IMR-90 (cell line): ENCODE data around the gene TRMT2A. TPM values are rescaled to one million over a fixed set of nuclear protein-coding genes. Genes with fewer than 3 reads are reported as not detected.

Experiments
- ATAC-seq: fragments of 200-7000 bp; cut with Tn5 transposase; 2 replicates; pipeline ENCODE4 v1.9.1; 2020; ENCODE audit warnings: low read depth, mild to moderate bottlenecking, moderate library complexity
- BruUV-seq: library from RNA; stranded (reverse); fragments of 400-500 nt; replicated peaks from 2 replicates; lab custom pipeline; 2021; lab: Mats Ljungman, UMichigan
- CTCF ChIA-PET: fragments of 300-600 bp; formaldehyde crosslinking; extraction: SDS; loops from one replicate; lab custom pipeline; 2021; ENCODE audit warnings: antibody characterized with exemption; lab: Yijun Ruan, JAX
- POLR2A ChIA-PET: fragments of 300-600 bp; sonication (Branson Sonifier 250); formaldehyde crosslinking; loops from one replicate; lab custom pipeline; 2022; ENCODE audit warnings: antibody characterized with exemption; ENCODE audit not compliant: unreplicated experiment; lab: Charles Lee
- DNase-seq: peaks from one replicate; pipeline ENCODE4 v3.0.0; 2013
- H2AFZ ChIP-seq: replicated peaks from 2 replicates; pipeline ENCODE3; 2013; ENCODE audit warnings: low read length, mild to moderate bottlenecking; ENCODE audit not compliant: poor library complexity
- H2AK5ac ChIP-seq: 2 replicates; pipeline ENCODE4 v1.6.1; 2013; ENCODE audit warnings: low read depth, low read length, inconsistent platforms
- H2AK9ac ChIP-seq: replicated peaks from 2 replicates; pipeline ENCODE3; 2013; ENCODE audit warnings: mild to moderate bottlenecking, low read depth, low read length, moderate library complexity; ENCODE audit not compliant: poor library complexity
- H2BK120ac ChIP-seq: 2 replicates; pipeline ENCODE4 v1.6.1; 2013; ENCODE audit warnings: low read depth, low read length, inconsistent platforms
- H2BK15ac ChIP-seq: 3 replicates; pipeline ENCODE4 v1.6.1; 2013; ENCODE audit warnings: low read depth, low read length, inconsistent platforms
- H2BK20ac ChIP-seq: 2 replicates; pipeline ENCODE4 v1.6.1; 2013; ENCODE audit warnings: low read depth, mild to moderate bottlenecking, inconsistent platforms, low read length, moderate library complexity
- H2BK5ac ChIP-seq: 2 replicates; pipeline ENCODE4 v1.6.1; 2013; ENCODE audit warnings: mild to moderate bottlenecking, low read depth, low read length, inconsistent platforms; ENCODE audit not compliant: poor library complexity, severe bottlenecking
- H3K14ac ChIP-seq: replicated peaks from 2 replicates; pipeline ENCODE4 v1.6.1; 2013; ENCODE audit warnings: low read depth, low read length, inconsistent platforms
- H3K18ac ChIP-seq: 2 replicates; pipeline ENCODE4 v1.6.1; 2013; ENCODE audit warnings: low read depth, low read length, control low read depth
- H3K23ac ChIP-seq: 2 replicates; pipeline ENCODE4 v1.6.1; 2013; ENCODE audit warnings: low read depth, low read length, inconsistent platforms
- H3K27ac ChIP-seq: 2 replicates; pipeline ENCODE4 v1.5.1; 2013; ENCODE audit warnings: mild to moderate bottlenecking, control low read depth, low read length; ENCODE audit not compliant: insufficient read depth
- H3K27me3 ChIP-seq: 2 replicates; pipeline ENCODE4 v1.6.1; 2013; ENCODE audit warnings: low read length; ENCODE audit not compliant: control insufficient read depth, insufficient read depth
- H3K36me3 ChIP-seq: 2 replicates; pipeline ENCODE4 v1.6.1; 2013; ENCODE audit warnings: low read length, mixed read lengths; ENCODE audit not compliant: control insufficient read depth, insufficient read depth
- H3K4ac ChIP-seq: 2 replicates; pipeline ENCODE4 v1.6.1; 2013; ENCODE audit warnings: low read depth, low read length, inconsistent platforms
- H3K4me1 ChIP-seq: 2 replicates; pipeline ENCODE4 v1.6.1; 2013; ENCODE audit warnings: low read length, mixed read lengths; ENCODE audit not compliant: control insufficient read depth, insufficient read depth
- H3K4me2 ChIP-seq: 2 replicates; pipeline ENCODE4 v1.6.1; 2013; ENCODE audit warnings: low read depth, mild to moderate bottlenecking, control low read depth, low read length, moderate library complexity
- H3K4me3 ChIP-seq: 2 replicates; pipeline ENCODE4 v1.5.1; 2013; ENCODE audit warnings: low read depth, mild to moderate bottlenecking, control low read depth, low read length, moderate library complexity; ENCODE audit not compliant: insufficient read depth
- H3K56ac ChIP-seq: 2 replicates; pipeline ENCODE4 v1.6.1; 2013; ENCODE audit warnings: low read length, inconsistent platforms; ENCODE audit not compliant: insufficient read depth; ENCODE audit errors: extremely low read depth
- H3K79me1 ChIP-seq, 2 experiments: 2 replicates each; pipeline ENCODE4 v1.6.1; 2013; ENCODE audit warnings: low read length in 2 of 2, inconsistent platforms in 1 of 2, low read depth in 1 of 2
- H3K9ac ChIP-seq: 2 replicates; pipeline ENCODE4 v1.6.1; 2013; ENCODE audit warnings: low read depth, low read length, control low read depth
- H3K9me1 ChIP-seq: 2 replicates; pipeline ENCODE4 v1.6.1; 2013; ENCODE audit warnings: low read length, inconsistent platforms; ENCODE audit not compliant: insufficient read depth
- H3K9me3 ChIP-seq: 2 replicates; pipeline ENCODE4 v1.6.1; 2013; ENCODE audit warnings: low read length; ENCODE audit not compliant: control insufficient read depth, insufficient read depth
- H4K20me1 ChIP-seq: 2 replicates; pipeline ENCODE4 v1.6.1; 2013; ENCODE audit warnings: low read length, inconsistent platforms; ENCODE audit not compliant: insufficient read depth
- H4K5ac ChIP-seq: 2 replicates; pipeline ENCODE4 v1.6.1; 2013; ENCODE audit warnings: mild to moderate bottlenecking, low read depth, low read length, control low read depth
- H4K8ac ChIP-seq, 2 experiments: 2 replicates each; pipeline ENCODE4 v1.6.1; 2013; ENCODE audit warnings: low read depth in 2 of 2, low read length in 2 of 2, control low read depth in 1 of 2, inconsistent platforms in 1 of 2
- H4K91ac ChIP-seq: 2 replicates; pipeline ENCODE4 v1.6.1; 2013; ENCODE audit warnings: low read depth, low read length, inconsistent platforms; ENCODE audit not compliant: insufficient read depth
- BHLHE40 ChIP-seq: fragments of 150-350 bp; IDR thresholded peaks from 2 replicates; pipeline ENCODE4 v1.6.1; 2016; ENCODE audit warnings: mild to moderate bottlenecking, low read depth, low read length
- WGBS, 2 experiments: methylation state at CpG; one replicate each; pipeline versions ENCODE4 v1.1.5 to v1.1.7; 2013; ENCODE audit warnings: missing lambda C conversion rate in 2 of 2; ENCODE audit not compliant: insufficient read length in 1 of 2; ENCODE audit errors: extremely low coverage in 2 of 2; 5-methylcytosine and 5-hydroxymethylcytosine counted together
- dilution Hi-C: fragments of 300-500 bp; cut with HindIII; formaldehyde crosslinking; loops from one replicate; pipeline ENCODE4 v1.14.3; 2018; ENCODE audit warnings: low sequenced_read_pairs; ENCODE audit not compliant: unreplicated experiment
- in situ Hi-C: fragments of 300-500 bp; cut with MboI; formaldehyde crosslinking; loops from 3 replicates; pipeline ENCODE4 v1.14.3; 2019; ENCODE audit warnings: low sequenced_read_pairs, inconsistent platforms, mixed read lengths
- intact Hi-C: fragments of 100-400 bp; cut with micrococcal nuclease; formaldehyde crosslinking; loops from 2 replicates; pipeline ENCODE4 v1.10.0; 2022
- microRNA-seq, 2 experiments: library from miRNA; stranded (forward) in 1 of 2; unstranded in 1 of 2; fragments of 10-50 nt in 1 of 2; fragments of <30 nt in 1 of 2; gene quantifications in 1 of 2; microRNA quantifications in 1 of 2; one replicate each; pipeline versions ENCODE3 to v1.1.0; 2013 to 2020; ENCODE audit not compliant: insufficient read depth in 1 of 2, insufficient read length in 1 of 2, unreplicated experiment in 1 of 2
- polyA plus RNA-seq, 3 experiments: library from polyadenylated mRNA; depleted of rRNA; stranded (reverse); fragments of >200 nt; gene quantifications; 2 replicates each; pipeline ENCODE4 v1.2.3, GENCODE V29; 2012; ENCODE audit warnings: low replicate concordance in 1 of 3
- small RNA-seq, 5 experiments: library from RNA; depleted of rRNA; stranded (forward); fragments of <200 nt; gene quantifications; one replicate each; pipeline ENCODE3, GENCODE V24; 2012
- total RNA-seq: library from RNA; depleted of rRNA; stranded (reverse); fragments of >200 nt; gene quantifications from 2 replicates; pipeline ENCODE4 v1.2.3, GENCODE V29; 2012; rRNA removed
- TF ChIP-seq, protein P1 (sequence below): conservative IDR thresholded peaks from 2 replicates; pipeline ENCODE4 v1.5.1; 2012; ENCODE audit warnings: mild to moderate bottlenecking, low read depth, low read length, improper control_type of control experiment

TRMT2A gene
- total and polyA plus RNA-seq, 2 of the 4 experiments (the other 2 are of a cell fraction), result 22.0 to 39.1 TPM

DNA sequence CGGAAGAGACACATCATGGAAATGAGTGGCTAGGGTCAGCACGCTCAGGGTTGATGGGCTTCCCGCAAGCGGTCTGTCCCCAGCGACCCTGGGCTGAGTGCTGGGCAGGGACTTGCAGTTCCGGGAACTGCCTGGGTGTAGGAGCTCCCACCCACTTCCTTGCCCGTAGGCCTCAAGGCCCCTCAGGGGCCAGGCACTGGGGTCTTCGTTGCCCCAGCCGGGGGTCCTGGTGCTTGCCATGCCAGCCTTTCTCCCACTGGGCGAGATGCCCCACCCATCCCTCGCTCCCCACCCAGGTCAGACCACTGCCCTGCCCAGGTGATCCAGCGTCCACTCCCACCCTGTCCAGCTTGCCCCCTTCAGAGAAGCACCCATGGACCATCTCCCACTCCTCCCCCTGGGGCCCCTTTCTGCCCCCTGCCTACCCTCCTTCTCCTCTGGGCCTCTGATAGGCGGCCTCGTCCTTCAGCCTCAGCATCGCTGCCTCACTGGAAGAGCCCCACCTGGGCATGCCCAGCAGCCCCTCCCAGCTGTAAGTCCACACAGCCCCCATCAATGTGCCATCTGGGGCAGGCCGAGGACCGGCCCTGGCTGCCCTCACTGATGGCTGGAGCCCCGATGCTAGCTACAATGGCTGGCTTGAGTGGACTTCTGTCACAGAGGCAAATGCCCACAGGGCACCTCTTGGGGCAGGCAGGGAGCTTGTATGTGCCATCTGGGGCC, 54.8 kb downstream of the TRMT2A start:
- CTCF ChIA-PET, result no interaction called here
- peaks cover 5 to 8% of the 10 kb centered on the region in 2 experiments; a peak in 1 of 4 replicates for H3K79me1 ChIP-seq
- no peak overlapping the region for H2BK5ac ChIP-seq
- H3K4ac ChIP-seq, result no peak overlapping the region
- no peak overlapping the region for H3K27ac ChIP-seq
- no peak for ATAC-seq
- no peak overlapping the region for H3K14ac ChIP-seq
- no peak overlapping the region for H3K23ac ChIP-seq
- no peak overlapping the region for H2BK15ac ChIP-seq
- peaks cover 35% of the 10 kb centered on the region for H3K36me3 ChIP-seq
- H2BK20ac ChIP-seq, result no peak overlapping the region
- H2AK5ac ChIP-seq, result no peak overlapping the region
- TF ChIP-seq BHLHE40, result no peak
- TF ChIP-seq, protein P1, sequence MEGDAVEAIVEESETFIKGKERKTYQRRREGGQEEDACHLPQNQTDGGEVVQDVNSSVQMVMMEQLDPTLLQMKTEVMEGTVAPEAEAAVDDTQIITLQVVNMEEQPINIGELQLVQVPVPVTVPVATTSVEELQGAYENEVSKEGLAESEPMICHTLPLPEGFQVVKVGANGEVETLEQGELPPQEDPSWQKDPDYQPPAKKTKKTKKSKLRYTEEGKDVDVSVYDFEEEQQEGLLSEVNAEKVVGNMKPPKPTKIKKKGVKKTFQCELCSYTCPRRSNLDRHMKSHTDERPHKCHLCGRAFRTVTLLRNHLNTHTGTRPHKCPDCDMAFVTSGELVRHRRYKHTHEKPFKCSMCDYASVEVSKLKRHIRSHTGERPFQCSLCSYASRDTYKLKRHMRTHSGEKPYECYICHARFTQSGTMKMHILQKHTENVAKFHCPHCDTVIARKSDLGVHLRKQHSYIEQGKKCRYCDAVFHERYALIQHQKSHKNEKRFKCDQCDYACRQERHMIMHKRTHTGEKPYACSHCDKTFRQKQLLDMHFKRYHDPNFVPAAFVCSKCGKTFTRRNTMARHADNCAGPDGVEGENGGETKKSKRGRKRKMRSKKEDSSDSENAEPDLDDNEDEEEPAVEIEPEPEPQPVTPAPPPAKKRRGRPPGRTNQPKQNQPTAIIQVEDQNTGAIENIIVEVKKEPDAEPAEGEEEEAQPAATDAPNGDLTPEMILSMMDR, result no peak
- in situ Hi-C loops, result no loop called here
- no TSS peak for BruUV-seq
- no peaks in the 10 kb centered on the region for H3K4me1 ChIP-seq
- H2AFZ ChIP-seq, result no peak overlapping the region
- DNase-seq, result no peak
- no peak overlapping the region for H4K5ac ChIP-seq
- H3K4me3 ChIP-seq, result no peak overlapping the region
- WGBS, 2 experiments, result 91% methylated on average over 6 of the region's 18 CpGs; no CpG with 5 or more reads in 1 of the 2 experiments
- peaks cover 6% of the 10 kb centered on the region for H3K9me1 ChIP-seq
- H4K20me1 ChIP-seq, result no peaks in the 10 kb centered on the region; the same call in 1 of the 2 replicates
- no peak overlapping the region for H3K18ac ChIP-seq
- H2AK9ac ChIP-seq, result peak overlapping the region; percentile 42
- no peak overlapping the region for H3K56ac ChIP-seq
- no peak overlapping the region for H3K4me2 ChIP-seq
- POLR2A ChIA-PET, result no interaction called here
- H2BK120ac ChIP-seq, result no peak overlapping the region
- no peak overlapping the region for H3K9ac ChIP-seq
- no peaks in the 10 kb centered on the region for H3K27me3 ChIP-seq
- no peak overlapping the region for H4K8ac ChIP-seq
- intact Hi-C loops, result no loop called here
- H4K91ac ChIP-seq, result no peak overlapping the region
- H3K9me3 ChIP-seq, result no peaks in the 10 kb centered on the region
- dilution Hi-C loops, result no loop called here

Small RNA genes within 50 kb of the gene (microRNA-seq; reads per million reads assigned to microRNA genes)
- gene MIR6816 (ENCODE audit: insufficient read depth in 1 of 2, insufficient read length in 1 of 2, unreplicated experiment in 1 of 2) (0 reads per million in 2 experiments), gene RF00017 (ENCODE audit: insufficient read depth, insufficient read length) (not detected), gene RF00599 (ENCODE audit: insufficient read depth, insufficient read length) (not detected)

Small RNA genes within 50 kb of the gene (small RNA-seq; reads per million reads assigned to genes)
- 0 to 0.24 (median 0) reads per million in 5 experiments for gene MIR6816
- 0 reads per million in 5 experiments for gene RF00017
- 0 reads per million in 5 experiments for gene RF00599

Other genes starting within 250 kb of the TRMT2A start
- gene COMT, start 175.5 kb downstream of the TRMT2A start, total RNA-seq, result 175 and 202 TPM in 2 replicates
- 296 and 347 TPM in 2 replicates for gene COMT, start 175.5 kb downstream of the TRMT2A start, polyA plus RNA-seq (2012; rRNA removed)
- gene TXNRD2, start 175.4 kb downstream of the TRMT2A start, total RNA-seq, result 14.7 and 15.6 TPM in 2 replicates
- 25.7 and 28.4 TPM in 2 replicates for gene TXNRD2, start 175.4 kb downstream of the TRMT2A start, polyA plus RNA-seq (2012; rRNA removed)
- 8.6 and 12.2 TPM in 2 replicates for gene ARVCF, start 100.4 kb downstream of the TRMT2A start, total RNA-seq
- gene ARVCF, start 100.4 kb downstream of the TRMT2A start, polyA plus RNA-seq (2012; rRNA removed), result 14.1 and 18.1 TPM in 2 replicates
- 60.5 and 75.1 TPM in 2 replicates for gene TANGO2, start 96.1 kb downstream of the TRMT2A start, total RNA-seq
- 43.2 and 45.1 TPM in 2 replicates for gene TANGO2, start 96.1 kb downstream of the TRMT2A start, polyA plus RNA-seq (2012; rRNA removed)
- gene DGCR8, start 37.0 kb downstream of the TRMT2A start, total RNA-seq, result 16.7 and 22.8 TPM in 2 replicates
- 21.5 and 25.3 TPM in 2 replicates for gene DGCR8, start 37.0 kb downstream of the TRMT2A start, polyA plus RNA-seq (2012; rRNA removed)
- gene RANBP1, start 1.1 kb downstream of the TRMT2A start, total RNA-seq, result 173 and 271 TPM in 2 replicates
- gene RANBP1, start 1.1 kb downstream of the TRMT2A start, polyA plus RNA-seq (2012; rRNA removed), result 376 and 419 TPM in 2 replicates
- gene ZDHHC8, start 14.6 kb upstream of the TRMT2A start, total RNA-seq, result 2.5 and 4.4 TPM in 2 replicates
- 72.6 and 75.6 TPM in 2 replicates for gene ZDHHC8, start 14.6 kb upstream of the TRMT2A start, polyA plus RNA-seq (2012; rRNA removed)
- gene CCDC188, start 33.8 kb upstream of the TRMT2A start, total RNA-seq, result not detected in 2 replicates
- 0.10 and 0.32 TPM in 2 replicates for gene CCDC188, start 33.8 kb upstream of the TRMT2A start, polyA plus RNA-seq (2012; rRNA removed)
- gene RTN4R, start 151.1 kb upstream of the TRMT2A start, total RNA-seq, result 0.18 and 0.28 TPM in 2 replicates
- 0.94 and 1.2 TPM in 2 replicates for gene RTN4R, start 151.1 kb upstream of the TRMT2A start, polyA plus RNA-seq (2012; rRNA removed)
- 65.4 and 68.6 TPM in 2 replicates for gene DGCR6L, start 202.8 kb upstream of the TRMT2A start, total RNA-seq
- gene DGCR6L, start 202.8 kb upstream of the TRMT2A start, polyA plus RNA-seq (2012; rRNA removed), result 80.4 and 95.2 TPM in 2 replicates